Neural progenitor cell (in vitro differentiated cells): ENCODE data around the gene PDZD4.

Experiments
- EZH2 ChIP-seq: fragments of 200-600 bp; sonication (generic); IDR thresholded peaks from 2 replicates; pipeline ENCODE4 v1.6.1; 2017; ENCODE audit warnings: antibody characterized with exemption, mild to moderate bottlenecking, moderate library complexity
- EZH2phosphoT487 ChIP-seq: fragments of 200-600 bp; sonication (generic); IDR thresholded peaks from 2 replicates; pipeline ENCODE4 v1.6.1; 2017; ENCODE audit warnings: antibody characterized with exemption
- TF ChIP-seq, protein P1 (sequence below): fragments of 200-600 bp; sonication (generic); IDR thresholded peaks from 2 replicates; pipeline ENCODE4 v1.5.1; 2017; ENCODE audit warnings: antibody characterized with exemption, mild to moderate bottlenecking

DNA sequence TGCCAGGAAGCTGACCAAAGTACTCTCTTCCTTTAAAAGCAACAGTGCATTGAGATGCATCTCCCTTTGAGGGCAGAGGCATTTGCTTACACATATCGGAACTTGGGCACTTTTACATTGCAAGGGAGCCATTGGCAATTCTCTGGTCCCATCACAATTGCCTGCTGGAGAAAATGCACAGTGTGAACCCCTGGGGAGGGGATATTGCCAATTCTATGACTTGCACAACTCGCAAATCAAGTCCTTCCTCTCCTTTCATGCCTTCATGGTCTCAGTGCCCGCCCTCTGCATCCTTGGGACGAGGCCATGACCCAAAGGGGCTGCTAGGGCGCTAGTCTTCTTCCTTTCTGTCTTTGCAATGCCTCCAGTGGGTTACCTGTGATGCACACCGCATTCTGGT lies 14.9 kb upstream of the PDZD4 start:
- TF ChIP-seq, protein P1, sequence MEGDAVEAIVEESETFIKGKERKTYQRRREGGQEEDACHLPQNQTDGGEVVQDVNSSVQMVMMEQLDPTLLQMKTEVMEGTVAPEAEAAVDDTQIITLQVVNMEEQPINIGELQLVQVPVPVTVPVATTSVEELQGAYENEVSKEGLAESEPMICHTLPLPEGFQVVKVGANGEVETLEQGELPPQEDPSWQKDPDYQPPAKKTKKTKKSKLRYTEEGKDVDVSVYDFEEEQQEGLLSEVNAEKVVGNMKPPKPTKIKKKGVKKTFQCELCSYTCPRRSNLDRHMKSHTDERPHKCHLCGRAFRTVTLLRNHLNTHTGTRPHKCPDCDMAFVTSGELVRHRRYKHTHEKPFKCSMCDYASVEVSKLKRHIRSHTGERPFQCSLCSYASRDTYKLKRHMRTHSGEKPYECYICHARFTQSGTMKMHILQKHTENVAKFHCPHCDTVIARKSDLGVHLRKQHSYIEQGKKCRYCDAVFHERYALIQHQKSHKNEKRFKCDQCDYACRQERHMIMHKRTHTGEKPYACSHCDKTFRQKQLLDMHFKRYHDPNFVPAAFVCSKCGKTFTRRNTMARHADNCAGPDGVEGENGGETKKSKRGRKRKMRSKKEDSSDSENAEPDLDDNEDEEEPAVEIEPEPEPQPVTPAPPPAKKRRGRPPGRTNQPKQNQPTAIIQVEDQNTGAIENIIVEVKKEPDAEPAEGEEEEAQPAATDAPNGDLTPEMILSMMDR, result no peak
- TF ChIP-seq EZH2, result no peak
- no peak for TF ChIP-seq EZH2phosphoT487
